ENCODE measurements around the gene NLGN3.

The NLGN3 gene

GRCh38 chrX:71169586-71169985, 24.9 kb downstream of the NLGN3 start:
- TF ChIP-seq, protein P1, sequence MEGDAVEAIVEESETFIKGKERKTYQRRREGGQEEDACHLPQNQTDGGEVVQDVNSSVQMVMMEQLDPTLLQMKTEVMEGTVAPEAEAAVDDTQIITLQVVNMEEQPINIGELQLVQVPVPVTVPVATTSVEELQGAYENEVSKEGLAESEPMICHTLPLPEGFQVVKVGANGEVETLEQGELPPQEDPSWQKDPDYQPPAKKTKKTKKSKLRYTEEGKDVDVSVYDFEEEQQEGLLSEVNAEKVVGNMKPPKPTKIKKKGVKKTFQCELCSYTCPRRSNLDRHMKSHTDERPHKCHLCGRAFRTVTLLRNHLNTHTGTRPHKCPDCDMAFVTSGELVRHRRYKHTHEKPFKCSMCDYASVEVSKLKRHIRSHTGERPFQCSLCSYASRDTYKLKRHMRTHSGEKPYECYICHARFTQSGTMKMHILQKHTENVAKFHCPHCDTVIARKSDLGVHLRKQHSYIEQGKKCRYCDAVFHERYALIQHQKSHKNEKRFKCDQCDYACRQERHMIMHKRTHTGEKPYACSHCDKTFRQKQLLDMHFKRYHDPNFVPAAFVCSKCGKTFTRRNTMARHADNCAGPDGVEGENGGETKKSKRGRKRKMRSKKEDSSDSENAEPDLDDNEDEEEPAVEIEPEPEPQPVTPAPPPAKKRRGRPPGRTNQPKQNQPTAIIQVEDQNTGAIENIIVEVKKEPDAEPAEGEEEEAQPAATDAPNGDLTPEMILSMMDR (IDR thresholded peaks at IDR 0.05), result no peak
- H3K27ac ChIP-seq, result no peak overlapping the region
- H3K4me3 ChIP-seq, result no peak overlapping the region
- DNase-seq (ENCODE audit: low spot score), result no peak

- H3K27ac ChIP-seq, result no peak overlapping the region
- no peak for DNase-seq (ENCODE audit: low spot score)
- H3K4me3 ChIP-seq, result no peak overlapping the region
- TF ChIP-seq, protein P1 (IDR thresholded peaks at IDR 0.05), result no peak
Measured at GRCh38 chrX:71170660-71171059, 26.0 kb downstream of the NLGN3 start.

DNA sequence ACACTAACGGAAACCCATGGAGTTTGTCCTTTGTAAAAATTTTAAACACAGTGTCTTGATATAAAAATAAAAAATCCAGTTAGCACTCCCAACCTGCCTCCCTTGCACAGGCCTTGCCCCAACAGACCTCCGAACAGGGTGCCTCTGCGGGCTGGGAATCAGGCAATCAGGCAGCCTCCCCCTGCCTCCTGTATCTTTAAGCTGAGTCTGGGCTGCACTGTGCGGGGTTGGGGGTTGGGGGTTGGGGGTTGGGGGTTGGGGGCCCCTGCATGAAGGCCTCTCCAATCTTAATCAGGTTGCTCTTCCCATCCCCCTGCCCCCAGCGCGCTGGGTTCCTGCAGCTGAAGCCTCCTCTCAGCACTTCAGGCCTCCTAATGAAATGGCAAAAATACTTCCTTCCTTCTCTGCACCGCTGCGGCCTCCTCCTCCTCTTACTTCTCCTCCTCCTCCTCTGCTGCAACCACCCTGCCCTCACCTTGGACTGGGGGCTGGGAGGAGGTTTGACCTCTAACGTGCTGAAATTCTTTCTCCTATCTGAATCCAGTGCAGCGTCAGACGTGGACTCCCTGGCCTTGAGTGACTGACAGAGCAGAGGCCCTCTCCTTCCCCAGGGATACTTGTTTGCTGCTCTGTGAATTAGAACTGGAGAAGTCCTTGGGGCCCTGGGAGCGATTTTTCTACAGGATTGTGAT, 26.6 kb downstream of the NLGN3 start:
- Histone ChIP-seq H3K4me3 (no peak overlapping the region), H3K27ac (no peak overlapping the region)
- DNase-seq (ENCODE audit: low spot score), result no peak
- TF ChIP-seq, protein P1 (IDR thresholded peaks at IDR 0.05), result no peak

DNA sequence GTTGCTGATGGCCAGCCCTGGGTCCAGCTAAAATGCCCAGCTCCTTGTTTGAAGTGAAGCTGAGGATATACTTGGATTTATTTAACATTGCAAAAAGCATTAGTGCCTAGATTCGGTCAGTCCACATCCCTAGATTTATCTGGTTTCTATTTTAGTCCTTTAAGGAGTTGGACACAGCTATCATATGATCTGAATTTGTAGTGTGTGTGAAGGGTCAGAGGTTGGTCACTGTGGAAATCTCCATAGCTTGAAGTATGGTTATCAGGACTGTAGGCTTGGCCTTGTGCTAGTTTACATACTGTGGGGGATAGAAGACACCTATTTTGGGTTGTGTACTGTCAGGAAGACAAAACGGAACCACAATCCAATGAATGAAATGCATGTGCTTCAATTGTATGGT, 28.8 kb downstream of the NLGN3 start:
- TF ChIP-seq, protein P1 (IDR thresholded peaks at IDR 0.05), result no peak
- H3K27ac ChIP-seq, result no peak overlapping the region
- no peak overlapping the region for H3K4me3 ChIP-seq
- DNase-seq (ENCODE audit: low spot score), result no peak

- no peak for DNase-seq (ENCODE audit: low spot score)
- no peak overlapping the region for H3K4me3 ChIP-seq
- no peak overlapping the region for H3K27ac ChIP-seq
- TF ChIP-seq, protein P1 (IDR thresholded peaks at IDR 0.05), result no peak
Measured at GRCh38 chrX:71174795-71175194, 30.2 kb downstream of the NLGN3 start.

DNA sequence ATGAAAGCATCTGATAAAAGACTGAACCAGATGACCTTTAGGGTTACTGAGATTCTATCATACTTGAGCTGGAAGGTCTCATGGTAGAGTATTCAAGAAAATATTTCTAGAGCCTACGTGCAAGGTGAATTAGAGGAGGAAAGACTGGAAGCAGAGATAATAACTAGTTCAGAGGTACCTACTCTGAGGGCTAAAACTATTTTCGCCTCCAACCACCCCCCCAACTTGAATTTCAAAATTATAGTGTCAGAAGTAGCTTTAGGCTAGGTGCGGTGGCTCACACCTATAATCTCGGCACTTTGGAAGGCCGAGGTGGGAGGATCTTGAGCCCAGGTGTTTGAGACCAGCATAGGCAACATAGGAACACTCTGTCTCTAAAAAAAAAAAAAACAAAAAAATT, 30.9 kb downstream of the NLGN3 start:
- TF ChIP-seq, protein P1 (IDR thresholded peaks at IDR 0.05), result no peak
- DNase-seq (ENCODE audit: low spot score), result no peak
- no peak overlapping the region for H3K27ac ChIP-seq
- H3K4me3 ChIP-seq, result no peak overlapping the region

- no peak overlapping the region for H3K4me3 ChIP-seq
- no peak overlapping the region for H3K27ac ChIP-seq
- TF ChIP-seq, protein P1 (IDR thresholded peaks at IDR 0.05), result no peak
- DNase-seq (ENCODE audit: low spot score), result no peak
Measured at GRCh38 chrX:71177327-71177726, 32.7 kb downstream of the NLGN3 start.

All from coronary artery (tissue), 2 donors.